Esophagus muscularis mucosa (tissue), 4 donors: ENCODE results near the gene SPATA25.

Experiments used
- EP300 ChIP-seq: sonication (generic); formaldehyde crosslinking; IDR thresholded peaks from one replicate; pipeline ENCODE4 v1.6.1; 2017; ENCODE audit warnings: antibody characterized with exemption
- POLR2A ChIP-seq: fragments of 450-650 bp; IDR thresholded peaks from one replicate; pipeline ENCODE4 v1.6.1; 2017; ENCODE audit warnings: antibody characterized with exemption, moderate library complexity, mild to moderate bottlenecking, low read depth
- TF ChIP-seq, protein P1 (sequence below), 3 experiments: fragments of 200-600 bp in 2 of 3; fragments of 450-650 bp in 1 of 3; sonication (generic) in 2 of 3; IDR thresholded peaks; one replicate each; pipeline ENCODE4 v1.5.1; 2017 to 2019; ENCODE audit warnings: antibody characterized with exemption in 3 of 3, mild to moderate bottlenecking in 2 of 3, moderate library complexity in 1 of 3

DNA sequence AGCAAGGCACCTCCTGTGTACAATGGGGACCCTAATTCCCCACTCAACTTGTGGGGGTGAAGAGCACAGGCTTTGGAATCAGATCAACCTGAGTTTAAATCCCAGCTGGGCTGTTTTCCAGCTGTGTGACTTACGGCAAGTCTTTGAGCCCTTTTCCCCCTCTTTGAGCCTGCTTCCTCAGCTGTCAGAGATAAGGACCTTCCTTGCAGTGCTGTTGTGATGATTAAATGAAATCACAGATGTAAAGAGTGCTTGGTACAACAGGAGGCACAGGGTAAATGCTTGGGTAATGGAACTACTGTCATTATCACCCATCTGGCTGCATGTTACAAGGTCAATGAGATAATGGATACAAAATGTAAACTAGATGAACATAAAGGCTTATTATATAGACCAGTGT is 50.6 kb downstream of the SPATA25 start:
- TF ChIP-seq, protein P1, sequence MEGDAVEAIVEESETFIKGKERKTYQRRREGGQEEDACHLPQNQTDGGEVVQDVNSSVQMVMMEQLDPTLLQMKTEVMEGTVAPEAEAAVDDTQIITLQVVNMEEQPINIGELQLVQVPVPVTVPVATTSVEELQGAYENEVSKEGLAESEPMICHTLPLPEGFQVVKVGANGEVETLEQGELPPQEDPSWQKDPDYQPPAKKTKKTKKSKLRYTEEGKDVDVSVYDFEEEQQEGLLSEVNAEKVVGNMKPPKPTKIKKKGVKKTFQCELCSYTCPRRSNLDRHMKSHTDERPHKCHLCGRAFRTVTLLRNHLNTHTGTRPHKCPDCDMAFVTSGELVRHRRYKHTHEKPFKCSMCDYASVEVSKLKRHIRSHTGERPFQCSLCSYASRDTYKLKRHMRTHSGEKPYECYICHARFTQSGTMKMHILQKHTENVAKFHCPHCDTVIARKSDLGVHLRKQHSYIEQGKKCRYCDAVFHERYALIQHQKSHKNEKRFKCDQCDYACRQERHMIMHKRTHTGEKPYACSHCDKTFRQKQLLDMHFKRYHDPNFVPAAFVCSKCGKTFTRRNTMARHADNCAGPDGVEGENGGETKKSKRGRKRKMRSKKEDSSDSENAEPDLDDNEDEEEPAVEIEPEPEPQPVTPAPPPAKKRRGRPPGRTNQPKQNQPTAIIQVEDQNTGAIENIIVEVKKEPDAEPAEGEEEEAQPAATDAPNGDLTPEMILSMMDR (IDR thresholded peaks at IDR 0.05): no peak
- TF ChIP-seq POLR2A (no peak), EP300 (no peak)
